Kidney tubule cell (primary cell): ENCODE data around the gene TAAR5.
"Not testable (repeated sequence)": the region's sequence is repeated elsewhere in the genome, so short reads cannot be mapped to it uniquely, and the experiment has no call there.

Source experiments
- DNase-seq: peaks from one replicate; pipeline ENCODE4 v3.0.0-alpha.2; 2018; ENCODE audit warnings: low spot score

The TAAR5 gene, protein sequence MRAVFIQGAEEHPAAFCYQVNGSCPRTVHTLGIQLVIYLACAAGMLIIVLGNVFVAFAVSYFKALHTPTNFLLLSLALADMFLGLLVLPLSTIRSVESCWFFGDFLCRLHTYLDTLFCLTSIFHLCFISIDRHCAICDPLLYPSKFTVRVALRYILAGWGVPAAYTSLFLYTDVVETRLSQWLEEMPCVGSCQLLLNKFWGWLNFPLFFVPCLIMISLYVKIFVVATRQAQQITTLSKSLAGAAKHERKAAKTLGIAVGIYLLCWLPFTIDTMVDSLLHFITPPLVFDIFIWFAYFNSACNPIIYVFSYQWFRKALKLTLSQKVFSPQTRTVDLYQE

DNA sequence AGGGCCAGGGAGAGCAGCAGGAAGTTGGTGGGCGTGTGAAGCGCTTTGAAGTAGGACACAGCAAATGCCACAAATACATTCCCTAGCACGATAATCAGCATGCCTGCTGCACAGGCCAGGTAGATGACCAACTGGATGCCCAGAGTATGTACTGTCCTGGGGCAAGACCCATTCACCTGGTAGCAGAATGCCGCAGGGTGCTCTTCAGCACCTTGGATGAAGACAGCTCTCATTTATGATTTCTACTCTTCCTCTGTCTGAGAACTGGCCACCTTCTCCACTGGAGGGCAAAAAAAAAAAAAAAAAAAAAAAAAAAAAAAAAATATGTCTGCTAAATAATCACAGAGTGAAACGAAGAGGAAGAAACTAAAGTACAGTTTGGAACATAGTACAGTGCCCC lies at the start of gene TAAR5:
TAAR5 (minus strand) TSS at position 288 of the 400 bp plus-strand sequence; CDS start at position 233, 55 bp downstream.
- no peak for DNase-seq

DNA sequence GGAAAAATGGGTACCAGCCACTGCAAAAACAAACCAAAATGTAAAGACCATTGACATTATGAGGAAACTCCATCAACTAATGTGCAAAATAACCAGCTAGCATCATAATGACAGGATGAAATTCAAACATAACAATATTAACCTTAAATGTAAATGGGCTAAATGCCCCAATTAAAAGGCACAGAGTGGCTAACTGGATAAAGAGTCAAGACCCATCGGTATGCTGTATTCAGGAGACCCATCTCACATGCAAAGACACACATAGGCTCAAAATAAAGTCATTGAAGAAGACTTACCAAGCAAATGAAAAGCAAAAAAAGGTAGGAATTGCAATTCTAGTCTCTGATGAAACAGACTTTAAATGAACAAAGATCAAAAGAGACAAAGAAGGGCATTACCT lies 47.6 kb upstream of the TAAR5 start:
- DNase-seq: not testable (repeated sequence)

DNA sequence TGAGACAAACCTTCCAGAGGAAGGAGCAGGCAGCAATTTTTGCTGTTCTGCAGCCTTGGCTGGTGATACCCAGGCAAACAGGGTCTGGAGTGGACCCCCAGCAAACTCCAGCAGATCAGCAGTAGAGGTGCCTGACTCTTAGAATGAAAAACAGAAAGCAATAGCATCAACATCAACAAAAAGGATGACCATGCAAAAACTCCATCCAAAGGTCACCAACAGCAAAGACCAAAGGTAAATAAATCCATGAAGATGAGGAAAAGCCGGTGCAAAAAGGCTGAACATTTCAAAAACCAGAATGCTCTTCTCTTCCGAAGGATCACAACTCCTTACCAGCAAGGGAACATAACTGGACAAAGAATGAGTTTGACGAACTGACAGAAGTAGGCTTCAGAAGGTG lies 46.4 kb upstream of the TAAR5 start:
- DNase-seq: not testable (repeated sequence)

DNA sequence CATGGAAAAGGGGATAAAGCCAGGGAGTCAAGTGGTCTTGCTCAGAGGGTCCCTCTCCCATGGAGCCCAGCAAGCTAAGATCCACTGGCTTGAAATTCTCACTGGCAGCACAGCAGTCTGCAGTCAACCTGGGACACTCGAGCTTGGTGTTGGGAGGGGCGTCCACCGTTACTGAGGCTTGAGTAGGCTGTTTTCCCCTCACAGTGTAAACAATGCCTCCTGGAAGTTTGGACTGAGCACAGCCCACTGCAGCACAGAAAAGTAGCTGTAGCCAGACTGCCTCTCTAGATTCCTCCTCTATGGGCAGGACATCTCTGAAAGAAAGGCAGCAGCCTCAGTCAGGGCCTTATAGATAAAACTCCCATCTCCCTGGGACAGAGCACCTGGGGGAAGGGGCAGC lies 45.7 kb upstream of the TAAR5 start:
- not testable (repeated sequence) for DNase-seq

DNA sequence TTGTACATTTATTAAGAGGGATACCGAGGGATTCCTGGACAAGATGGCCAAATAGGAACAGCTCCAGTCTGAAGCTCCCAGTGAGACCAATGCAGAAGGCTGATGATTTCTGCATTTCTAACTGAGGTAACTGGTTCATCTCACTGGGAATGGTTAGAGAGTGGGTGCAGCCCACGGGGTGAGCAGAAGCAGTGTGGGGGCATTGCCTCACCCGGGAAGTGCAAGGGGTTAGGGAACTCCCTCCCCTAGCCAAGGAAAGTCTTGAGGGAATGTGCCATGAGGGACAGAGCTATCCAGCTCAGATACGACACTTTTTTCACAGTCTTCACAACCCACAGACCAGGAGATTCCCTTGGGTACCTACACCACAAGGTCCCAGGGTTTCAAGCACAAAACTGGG lies 45.3 kb upstream of the TAAR5 start:
- no peak for DNase-seq

DNA sequence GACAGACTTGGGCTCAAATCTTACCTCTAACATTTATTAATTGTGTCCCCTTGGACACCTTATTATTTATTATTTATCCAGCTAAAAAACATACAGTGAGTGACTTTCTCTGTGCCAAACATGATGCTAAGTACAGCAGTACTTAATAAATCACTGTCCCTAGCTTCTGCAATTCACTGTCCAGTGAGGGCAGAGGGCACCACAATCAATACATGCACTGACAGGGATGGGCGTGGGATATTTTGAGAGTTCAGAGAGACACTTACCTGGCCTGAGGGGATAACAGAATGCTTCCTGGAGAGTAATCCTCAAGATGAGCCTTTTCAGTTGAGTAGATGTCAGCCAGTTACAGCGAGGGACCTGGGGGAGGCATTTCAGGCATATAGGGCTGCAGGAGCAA lies 43.8 kb upstream of the TAAR5 start:
- no peak for DNase-seq

DNA sequence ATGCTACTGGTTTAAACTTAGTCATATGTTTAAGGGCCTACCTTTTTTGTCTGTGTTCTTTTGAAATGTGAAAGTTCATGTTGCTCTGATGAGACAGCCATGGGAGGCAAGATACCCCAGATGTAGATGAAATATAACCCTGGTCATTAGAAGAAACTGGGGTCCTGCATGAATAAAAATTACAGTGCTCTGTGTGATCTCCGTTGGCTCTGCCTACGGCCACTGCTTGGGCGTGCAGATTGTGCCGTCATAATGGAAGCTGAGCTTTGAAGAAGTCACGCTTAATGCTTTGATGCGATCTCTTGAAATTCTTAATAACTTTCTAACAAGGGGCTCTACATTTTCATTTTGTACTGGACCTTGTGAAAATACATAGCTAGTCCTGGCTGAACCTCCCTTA lies 34.6 kb upstream of the TAAR5 start, which contains the start of gene TAAR2:
TAAR2 (minus strand) TSS at position 101 of the 400 bp plus-strand sequence; CDS start at position 101, 0 bp downstream.
- no peak for DNase-seq

DNA sequence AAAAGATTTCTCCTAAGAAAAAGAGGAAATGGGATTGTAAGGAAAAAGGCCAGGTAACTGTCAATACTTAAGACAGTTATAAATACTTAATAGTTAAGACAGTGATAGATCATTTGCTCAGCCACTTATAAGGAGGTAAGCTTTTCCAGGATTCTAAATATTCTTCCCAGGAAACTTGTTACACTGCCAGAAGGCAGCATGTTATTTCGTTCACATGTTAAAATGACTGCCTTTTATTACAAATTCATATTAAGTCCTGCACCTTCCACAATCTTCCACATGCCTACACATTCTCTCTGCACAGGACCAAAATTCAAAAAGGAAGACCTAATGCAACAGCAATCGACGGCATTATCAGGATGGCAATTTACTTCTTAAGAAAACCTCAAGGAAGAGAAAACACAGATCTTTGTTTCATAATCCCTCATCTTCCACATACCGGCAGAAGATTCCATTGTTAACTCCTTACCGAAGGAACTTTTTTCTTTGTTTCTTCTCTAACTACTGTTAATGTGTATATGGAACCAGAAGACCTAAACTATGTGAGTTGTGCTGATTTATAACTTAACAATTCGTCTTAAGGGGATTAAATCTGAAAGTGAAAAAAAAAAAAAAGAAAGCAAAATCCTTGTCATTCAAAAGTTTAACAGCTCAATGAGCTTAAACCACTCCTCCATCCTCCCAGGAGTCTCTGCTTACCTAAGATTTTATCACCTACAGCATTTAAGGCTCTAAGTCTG lies 33.7 kb upstream of the TAAR5 start:
- DNase-seq: peak; percentile 39

DNA sequence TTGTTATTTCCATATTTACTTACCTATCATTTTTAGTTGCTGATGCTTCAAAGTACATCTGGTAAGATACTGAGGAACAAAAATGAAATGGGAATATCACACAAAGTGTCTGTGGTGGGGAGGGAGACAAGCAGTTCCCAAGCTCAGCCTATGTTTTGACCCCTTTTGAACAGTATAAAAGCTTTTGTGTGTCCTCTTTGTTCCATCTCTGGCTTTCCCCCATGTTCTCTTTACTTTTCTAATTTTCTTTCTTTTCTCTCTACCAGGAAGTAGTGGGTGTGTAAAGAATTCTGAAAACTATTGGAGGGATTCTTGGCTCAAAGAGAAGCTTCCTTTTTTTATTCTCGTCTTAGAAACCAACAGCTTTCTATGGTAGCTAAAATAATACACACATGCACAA lies 27.1 kb upstream of the TAAR5 start:
- DNase-seq: no peak

DNA sequence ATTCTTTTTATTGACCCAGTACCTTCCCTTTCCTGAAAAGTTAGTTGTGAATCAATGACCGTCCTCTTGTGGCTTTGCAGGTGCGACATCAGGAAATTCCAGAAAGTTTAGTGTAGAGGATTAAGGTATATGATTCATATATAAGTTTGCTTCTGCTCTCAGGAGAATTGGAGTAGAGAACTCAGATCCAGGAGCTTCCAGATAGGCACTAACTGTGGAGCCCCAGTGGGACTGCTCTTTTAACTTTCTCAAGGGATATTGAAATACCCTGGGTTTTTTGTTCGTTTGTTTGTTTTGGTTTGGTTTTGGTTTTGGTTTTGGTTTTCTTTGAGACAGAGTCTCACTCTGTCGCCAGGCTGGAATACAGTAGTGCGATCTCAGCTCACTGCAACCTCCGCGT lies 25.0 kb upstream of the TAAR5 start:
- peak; percentile 65 for DNase-seq

DNA sequence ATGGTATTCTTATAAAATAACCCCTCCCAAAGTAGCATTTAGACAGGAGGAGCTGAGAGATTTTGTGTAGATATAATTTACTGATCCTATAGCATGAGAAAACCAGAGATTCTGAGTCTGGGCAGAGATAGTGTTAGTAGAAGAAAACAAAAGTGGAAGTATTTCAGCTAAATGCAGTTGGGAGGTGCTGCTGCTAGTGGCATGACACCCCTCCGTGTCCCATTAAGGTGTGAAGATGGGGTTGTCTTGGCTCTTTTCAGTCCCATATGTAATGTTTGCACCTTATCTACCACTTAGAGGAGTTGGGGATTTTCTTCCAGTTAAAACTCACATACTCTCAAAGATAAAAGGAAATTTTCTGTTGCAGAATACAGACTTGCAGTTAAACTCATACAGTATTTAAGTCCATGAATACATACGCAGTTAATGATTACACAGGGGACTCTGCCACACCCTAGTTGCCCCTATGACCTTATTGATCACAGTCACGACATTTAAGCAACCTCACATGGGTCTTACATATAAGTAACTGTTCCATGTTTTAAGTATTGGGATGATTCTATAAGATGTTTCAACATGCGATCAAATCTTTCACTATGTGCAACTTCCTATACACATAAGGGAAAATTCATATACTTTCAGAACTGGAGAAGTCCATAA lies 23.0 kb upstream of the TAAR5 start:
- no peak for DNase-seq

DNA sequence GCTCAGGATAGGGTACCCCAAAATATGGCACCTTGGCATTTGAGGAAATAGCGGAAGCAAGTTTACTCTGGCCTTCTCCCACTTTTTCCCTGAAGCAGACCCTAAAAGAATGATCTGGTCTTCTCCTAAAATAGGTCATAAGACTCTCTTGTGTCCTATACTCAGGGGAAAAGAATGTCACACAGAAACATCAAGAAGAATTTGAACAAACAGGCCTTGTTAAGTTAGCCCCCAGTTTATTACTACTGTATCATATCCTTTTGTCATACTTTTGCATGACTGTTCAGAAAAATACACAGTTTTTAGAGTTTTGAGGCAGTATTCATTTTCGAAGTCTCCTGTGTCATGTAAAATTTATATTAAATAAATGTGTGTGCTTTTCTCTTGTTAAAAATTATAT lies 22.1 kb upstream of the TAAR5 start:
- DNase-seq: no peak

DNA sequence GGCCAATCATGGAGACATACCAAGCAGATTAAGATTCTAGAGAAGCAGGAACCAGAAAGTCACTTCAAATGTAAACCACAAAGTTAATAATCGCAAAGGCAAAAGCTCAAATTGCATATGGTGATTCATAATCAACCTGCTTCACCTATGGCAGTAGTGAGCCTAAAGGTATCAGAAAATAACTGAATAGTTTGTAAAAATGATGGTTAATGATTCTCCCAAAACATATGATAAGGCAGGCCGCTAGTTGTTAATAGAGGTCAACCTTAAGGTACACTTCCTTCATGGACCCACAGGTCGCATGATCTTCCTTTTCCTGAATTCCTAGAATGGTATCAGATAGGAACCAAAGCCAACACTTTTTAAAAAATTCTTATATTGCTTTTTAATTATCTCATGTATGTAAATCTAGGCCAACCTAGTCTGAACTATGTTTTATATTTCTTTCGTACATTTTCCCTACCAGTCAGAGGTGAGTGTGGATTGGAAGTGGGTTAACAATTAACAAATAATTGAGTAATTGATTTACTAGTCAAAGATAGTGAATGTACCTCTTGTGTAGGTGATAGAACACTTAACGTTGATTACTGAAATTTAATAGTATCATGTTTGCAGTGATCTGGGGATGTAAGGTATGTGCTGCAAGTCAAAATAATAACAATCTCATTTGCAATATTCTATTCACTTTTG lies 18.1 kb upstream of the TAAR5 start:
- peak; percentile 86 for DNase-seq

DNA sequence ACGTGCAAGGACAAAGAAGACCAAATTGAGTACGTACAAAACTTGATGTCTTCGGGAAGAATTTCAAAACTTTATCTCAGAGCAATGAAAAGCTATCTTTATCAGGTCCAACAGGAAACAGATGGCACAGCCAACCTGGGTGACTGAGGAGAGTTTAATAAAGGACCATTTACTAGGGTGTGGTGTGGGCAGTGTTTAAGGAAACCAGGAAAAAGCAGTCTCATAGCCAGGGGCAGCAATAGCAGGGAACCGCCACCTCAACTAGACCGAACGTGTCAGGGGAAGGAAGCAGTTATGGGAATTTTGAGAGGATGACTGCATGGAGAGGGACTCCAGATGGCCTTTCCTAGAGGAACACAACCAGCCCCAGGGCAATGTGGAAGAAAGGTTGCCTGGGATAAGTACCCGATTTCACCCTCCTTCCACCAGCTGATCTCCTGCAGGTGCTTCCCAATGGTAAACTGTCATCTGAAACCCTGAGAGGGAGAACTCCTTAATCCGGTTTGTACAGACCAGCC lies 15.2 kb upstream of the TAAR5 start:
- no peak for DNase-seq

DNA sequence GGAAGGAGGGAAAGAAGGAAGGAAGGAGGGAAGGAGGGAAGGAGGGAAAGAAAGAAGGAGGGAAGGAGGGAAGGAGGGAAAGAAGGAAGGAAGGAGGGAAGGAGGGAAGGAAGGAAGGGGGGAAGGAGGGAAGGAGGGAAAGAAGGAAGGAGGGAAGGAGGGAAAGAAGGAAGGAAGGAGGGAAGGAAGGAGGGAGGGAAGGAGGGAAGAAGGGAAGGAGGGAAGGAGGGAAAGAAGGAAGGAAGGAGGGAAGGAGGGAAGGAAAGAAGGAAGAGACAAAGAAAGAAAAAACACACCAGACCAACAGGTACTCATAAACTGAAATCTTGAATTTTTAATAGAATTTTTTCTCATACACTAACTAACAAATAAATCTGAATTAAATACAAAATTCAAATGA lies 11.4 kb upstream of the TAAR5 start:
- not testable (repeated sequence) for DNase-seq

DNA sequence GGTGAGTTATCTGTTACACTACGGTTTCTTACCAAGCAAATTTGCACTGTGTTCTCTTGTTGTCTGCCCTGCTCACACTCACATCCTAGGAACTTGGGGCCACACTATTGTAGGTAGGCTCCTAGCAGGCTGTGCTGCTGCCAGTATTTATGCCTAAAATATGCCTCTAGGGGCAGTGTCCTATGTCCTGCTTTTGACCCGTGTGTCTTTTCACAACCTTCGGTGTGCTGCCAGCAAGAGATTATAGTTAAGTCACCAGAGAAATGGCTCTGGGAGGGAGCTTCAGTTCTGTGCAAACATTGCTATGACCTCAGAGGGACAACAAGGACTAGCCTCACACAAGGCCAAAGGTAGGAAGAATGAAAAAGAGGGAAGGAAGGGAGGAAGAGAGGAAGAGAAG lies 8.9 kb upstream of the TAAR5 start:
- DNase-seq: peak; percentile 38

DNA sequence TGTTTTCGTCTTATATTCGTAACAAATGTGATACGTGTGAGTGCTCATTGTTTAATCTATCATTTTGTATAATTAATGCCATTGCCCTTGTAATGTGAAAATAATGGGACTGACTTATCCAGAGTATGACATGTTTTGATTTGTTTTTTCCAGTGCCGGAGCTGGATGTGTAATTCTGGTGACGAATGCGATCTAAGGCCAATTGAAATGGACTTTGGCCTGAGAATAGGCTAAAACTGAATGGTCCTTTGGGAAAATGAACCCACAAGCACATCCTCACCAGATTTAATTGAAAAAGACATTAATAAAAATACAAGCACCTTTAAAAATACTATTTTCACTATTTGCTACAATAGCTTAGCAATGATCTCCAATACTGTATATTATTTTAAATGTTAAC lies 6.7 kb upstream of the TAAR5 start:
- no peak for DNase-seq

DNA sequence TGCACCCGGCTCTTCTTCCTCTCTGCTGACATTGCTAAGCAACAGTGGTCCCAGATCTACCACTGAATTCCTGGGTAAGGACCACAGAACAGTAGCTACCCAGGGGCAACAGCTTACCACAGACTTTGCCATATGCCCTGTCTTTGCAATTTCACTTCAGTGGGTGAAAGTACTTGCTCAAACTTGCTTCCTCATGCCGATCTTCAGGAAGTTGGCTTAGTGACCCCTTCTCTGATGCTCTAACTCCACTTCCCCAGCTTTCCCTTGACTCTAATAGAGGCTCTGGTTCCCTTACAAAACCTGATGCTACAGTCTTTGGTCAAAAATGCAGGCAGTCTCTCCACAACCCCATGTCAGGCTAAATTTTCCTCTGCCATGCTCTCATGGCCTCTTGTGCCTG lies 3.3 kb upstream of the TAAR5 start:
- DNase-seq: no peak

DNA sequence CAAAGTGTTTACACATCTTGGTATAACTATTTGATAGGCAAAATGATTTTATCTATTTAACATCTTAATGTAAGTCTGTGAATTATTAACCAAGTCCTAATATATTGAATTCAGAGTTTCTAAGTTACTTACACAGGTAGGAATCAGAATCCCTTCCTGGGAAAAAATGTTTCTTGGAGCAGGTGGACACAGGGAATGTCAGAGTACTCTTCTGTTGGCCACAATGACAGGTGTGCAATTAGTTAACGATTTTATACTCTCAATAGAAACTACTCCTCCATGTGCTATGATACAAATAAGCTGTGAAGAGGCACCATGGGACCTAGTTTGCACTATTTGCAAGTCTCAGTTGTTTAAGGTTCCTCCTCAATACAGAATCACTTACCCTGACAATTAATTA lies 821 bp upstream of the TAAR5 start:
- no peak for DNase-seq

DNA sequence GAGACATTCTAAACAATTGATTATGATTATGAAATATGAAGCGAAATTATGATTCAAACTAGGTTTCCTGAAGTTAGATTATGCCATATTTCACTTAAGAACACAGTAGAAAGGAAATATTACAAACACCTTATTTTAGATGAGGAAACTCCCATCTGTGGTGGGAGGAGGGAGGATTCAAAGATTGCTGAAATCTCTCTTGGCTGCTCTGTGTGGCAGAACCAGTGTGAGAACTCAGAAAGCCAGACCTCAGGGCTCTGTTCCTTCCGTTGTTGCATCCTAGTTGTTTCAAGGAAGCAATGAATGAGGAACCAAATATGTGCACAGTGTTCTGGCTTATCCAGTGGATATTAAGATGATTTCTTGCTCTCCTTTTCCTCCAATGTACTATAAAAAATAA lies 2.1 kb downstream of the TAAR5 start:
- DNase-seq: no peak

DNA sequence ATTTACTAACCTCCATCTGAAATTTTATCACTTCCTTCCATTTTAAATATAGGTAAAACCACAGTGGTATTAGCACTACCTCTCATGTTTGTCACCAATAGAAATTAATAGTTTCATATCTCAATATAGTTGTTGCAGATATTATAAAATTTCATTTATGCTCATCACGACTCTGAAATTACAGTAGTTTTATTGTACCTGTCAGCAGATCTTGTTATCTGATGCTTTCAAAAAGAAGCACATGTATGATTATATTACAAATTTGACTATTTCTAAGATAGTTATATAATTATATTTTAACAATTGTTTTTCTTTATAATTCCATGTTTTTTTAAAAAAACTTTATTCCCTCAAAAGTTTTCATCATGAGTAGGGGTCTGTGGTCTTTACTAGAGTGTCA lies 4.8 kb downstream of the TAAR5 start:
- DNase-seq: no peak

DNA sequence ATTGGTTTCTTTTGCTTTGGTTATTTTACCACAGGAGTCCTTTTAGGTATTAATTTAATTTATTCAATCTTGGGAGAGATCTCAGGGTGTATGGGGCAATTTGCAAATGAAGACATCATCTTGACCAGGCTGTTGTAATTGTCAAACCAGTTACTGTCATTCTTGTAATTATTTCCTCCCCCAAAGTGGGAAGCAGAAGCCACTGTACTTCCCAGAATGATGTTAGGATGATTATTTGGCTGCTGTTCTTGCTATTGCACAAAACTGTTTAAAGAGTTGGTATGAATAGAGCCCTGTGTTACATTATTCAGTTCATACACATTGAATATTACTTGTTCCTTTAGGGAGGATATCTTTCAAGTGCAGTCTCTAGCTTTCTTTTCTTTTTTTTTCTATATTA lies 17.8 kb downstream of the TAAR5 start:
- DNase-seq: no peak
